ENCODE data around the gene NUDT16.
A peak's percentile ranks its signal among the peaks of the same experiment; 100 is the strongest.

NUDT16 gene

GRCh38 chr3:131349454-131349853 is 32.1 kb upstream of the NUDT16 start:
- H3K27me3 ChIP-seq (ENCODE audit: low read depth, low read length), result no peaks in the 10 kb centered on the region
- H3K4me3 ChIP-seq (ENCODE audit: low read length), result no peak overlapping the region
- TF ChIP-seq, protein P1, sequence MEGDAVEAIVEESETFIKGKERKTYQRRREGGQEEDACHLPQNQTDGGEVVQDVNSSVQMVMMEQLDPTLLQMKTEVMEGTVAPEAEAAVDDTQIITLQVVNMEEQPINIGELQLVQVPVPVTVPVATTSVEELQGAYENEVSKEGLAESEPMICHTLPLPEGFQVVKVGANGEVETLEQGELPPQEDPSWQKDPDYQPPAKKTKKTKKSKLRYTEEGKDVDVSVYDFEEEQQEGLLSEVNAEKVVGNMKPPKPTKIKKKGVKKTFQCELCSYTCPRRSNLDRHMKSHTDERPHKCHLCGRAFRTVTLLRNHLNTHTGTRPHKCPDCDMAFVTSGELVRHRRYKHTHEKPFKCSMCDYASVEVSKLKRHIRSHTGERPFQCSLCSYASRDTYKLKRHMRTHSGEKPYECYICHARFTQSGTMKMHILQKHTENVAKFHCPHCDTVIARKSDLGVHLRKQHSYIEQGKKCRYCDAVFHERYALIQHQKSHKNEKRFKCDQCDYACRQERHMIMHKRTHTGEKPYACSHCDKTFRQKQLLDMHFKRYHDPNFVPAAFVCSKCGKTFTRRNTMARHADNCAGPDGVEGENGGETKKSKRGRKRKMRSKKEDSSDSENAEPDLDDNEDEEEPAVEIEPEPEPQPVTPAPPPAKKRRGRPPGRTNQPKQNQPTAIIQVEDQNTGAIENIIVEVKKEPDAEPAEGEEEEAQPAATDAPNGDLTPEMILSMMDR (IDR thresholded peaks at IDR 0.05; ENCODE audit: low read depth, low read length), result no peak
- no peak for TF ChIP-seq EZH2phosphoT487 (IDR thresholded peaks at IDR 0.05; ENCODE audit: low read depth)
- H3K36me3 ChIP-seq (replicated peaks; ENCODE audit: low read depth, low read length), result no peaks in the 10 kb centered on the region
- no peaks in the 10 kb centered on the region for H4K20me1 ChIP-seq (ENCODE audit: insufficient read depth, low read length)
- no peak overlapping the region for H3K9ac ChIP-seq (ENCODE audit: low read length)
- H3K9me3 ChIP-seq (ENCODE audit: insufficient read depth, low read length), result no peaks in the 10 kb centered on the region
- H3K27ac ChIP-seq (ENCODE audit: low read length), result no peak overlapping the region
- no peak overlapping the region for H2AFZ ChIP-seq (ENCODE audit: low read depth, low read length)
- no peaks in the 10 kb centered on the region for H3K79me2 ChIP-seq (ENCODE audit: low read length)
- peaks cover 24% of the 10 kb centered on the region for H3K4me1 ChIP-seq (ENCODE audit: low read length)
- no peak overlapping the region for H3K4me2 ChIP-seq (ENCODE audit: low read length)

GRCh38 chr3:131349946-131350347 is 31.6 kb upstream of the NUDT16 start:
- H4K20me1 ChIP-seq (ENCODE audit: insufficient read depth, low read length), result no peaks in the 10 kb centered on the region
- H3K4me1 ChIP-seq (ENCODE audit: low read length), result peaks cover 20% of the 10 kb centered on the region
- no peaks in the 10 kb centered on the region for H3K27me3 ChIP-seq (ENCODE audit: low read depth, low read length)
- TF ChIP-seq, protein P1 (IDR thresholded peaks at IDR 0.05; ENCODE audit: low read depth, low read length), result no peak
- no peak for TF ChIP-seq EZH2phosphoT487 (IDR thresholded peaks at IDR 0.05; ENCODE audit: low read depth)
- H2AFZ ChIP-seq (ENCODE audit: low read depth, low read length), result no peak overlapping the region
- no peak overlapping the region for H3K9ac ChIP-seq (ENCODE audit: low read length)
- H3K27ac ChIP-seq (ENCODE audit: low read length), result no peak overlapping the region
- no peaks in the 10 kb centered on the region for H3K9me3 ChIP-seq (ENCODE audit: insufficient read depth, low read length)
- H3K36me3 ChIP-seq (replicated peaks; ENCODE audit: low read depth, low read length), result no peaks in the 10 kb centered on the region
- H3K79me2 ChIP-seq (ENCODE audit: low read length), result no peaks in the 10 kb centered on the region
- H3K4me2 ChIP-seq (ENCODE audit: low read length), result no peak overlapping the region
- no peak overlapping the region for H3K4me3 ChIP-seq (ENCODE audit: low read length)

GRCh38 chr3:131350506-131350905 is 31.1 kb upstream of the NUDT16 start:
- no peak overlapping the region for H2AFZ ChIP-seq (ENCODE audit: low read depth, low read length)
- no peaks in the 10 kb centered on the region for H4K20me1 ChIP-seq (ENCODE audit: insufficient read depth, low read length)
- H3K4me3 ChIP-seq (ENCODE audit: low read length), result no peak overlapping the region
- no peaks in the 10 kb centered on the region for H3K79me2 ChIP-seq (ENCODE audit: low read length)
- no peaks in the 10 kb centered on the region for H3K27me3 ChIP-seq (ENCODE audit: low read depth, low read length)
- H3K9me3 ChIP-seq (ENCODE audit: insufficient read depth, low read length), result no peaks in the 10 kb centered on the region
- no peak overlapping the region for H3K27ac ChIP-seq (ENCODE audit: low read length)
- H3K36me3 ChIP-seq (replicated peaks; ENCODE audit: low read depth, low read length), result no peaks in the 10 kb centered on the region
- H3K4me2 ChIP-seq (ENCODE audit: low read length), result no peak overlapping the region
- H3K4me1 ChIP-seq (ENCODE audit: low read length), result peaks cover 20% of the 10 kb centered on the region
- H3K9ac ChIP-seq (ENCODE audit: low read length), result no peak overlapping the region
- TF ChIP-seq, protein P1 (IDR thresholded peaks at IDR 0.05; ENCODE audit: low read depth, low read length), result no peak
- TF ChIP-seq EZH2phosphoT487 (IDR thresholded peaks at IDR 0.05; ENCODE audit: low read depth), result no peak

DNA sequence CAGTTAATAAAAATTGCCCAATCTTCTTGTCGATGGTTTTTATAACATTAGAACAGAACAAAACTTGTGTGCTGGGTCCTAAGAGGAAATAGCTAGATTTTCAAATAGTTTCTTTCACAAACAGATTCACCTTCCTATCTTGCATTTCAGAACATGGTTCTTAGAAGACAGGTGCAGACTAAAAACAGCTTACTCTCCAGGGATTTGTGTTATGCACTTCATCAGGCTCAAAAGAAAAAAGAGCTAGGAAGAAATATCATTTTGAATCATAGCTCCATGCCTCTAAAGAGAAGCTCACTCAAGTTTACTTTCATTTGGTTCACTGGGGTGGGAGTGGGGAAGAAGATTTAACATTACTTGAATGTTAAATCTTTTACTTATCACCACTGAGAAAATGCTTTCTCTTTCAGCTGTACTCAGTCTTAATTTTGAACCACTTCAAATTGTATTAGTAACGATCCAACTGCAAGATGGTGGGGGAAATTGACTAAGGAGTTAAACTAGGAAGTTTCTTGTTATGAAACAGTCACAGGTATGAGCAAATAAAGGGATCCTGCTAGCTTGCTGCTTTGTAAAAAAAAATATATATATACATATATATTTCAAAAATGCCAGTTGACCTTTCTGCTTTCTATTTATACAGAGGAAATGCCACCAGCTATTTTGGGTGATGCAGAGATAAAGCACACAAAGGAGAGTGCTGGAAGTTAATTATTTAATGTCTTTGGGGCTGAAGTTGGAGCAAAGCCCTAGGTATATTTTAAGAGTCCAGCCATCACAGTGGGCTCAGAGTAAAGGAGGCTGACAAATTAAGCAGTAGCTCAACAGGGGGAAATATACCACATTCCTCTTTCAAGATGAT is 28.3 kb upstream of the NUDT16 start:
- Histone ChIP-seq H2AFZ (ENCODE audit: low read depth, low read length) (peak overlapping the region; percentile 50), H3K27ac (ENCODE audit: low read length) (no peak overlapping the region), H3K4me1 (ENCODE audit: low read length) (peaks cover 20% of the 10 kb centered on the region), H4K20me1 (ENCODE audit: insufficient read depth, low read length) (no peaks in the 10 kb centered on the region), H3K79me2 (ENCODE audit: low read length) (no peaks in the 10 kb centered on the region), H3K27me3 (ENCODE audit: low read depth, low read length) (no peaks in the 10 kb centered on the region), H3K9ac (ENCODE audit: low read length) (no peak overlapping the region), H3K36me3 (replicated peaks; ENCODE audit: low read depth, low read length) (no peaks in the 10 kb centered on the region), H3K4me2 (ENCODE audit: low read length) (peak overlapping the region; percentile 44), H3K4me3 (ENCODE audit: low read length) (peak overlapping the region; percentile 0; the same call in 1 of the 2 replicates), H3K9me3 (ENCODE audit: insufficient read depth, low read length) (no peaks in the 10 kb centered on the region)
- TF ChIP-seq, protein P1 (IDR thresholded peaks at IDR 0.05; ENCODE audit: low read depth, low read length), result no peak
- TF ChIP-seq EZH2phosphoT487 (IDR thresholded peaks at IDR 0.05; ENCODE audit: low read depth), result no peak
